AG09309 (cell line): ENCODE data around the gene MGST3.

Experiments used
- DNase-seq: peaks from one replicate; pipeline ENCODE4 v3.0.0-alpha.2; 2010; ENCODE audit warnings: low read depth
- H3K4me3 ChIP-seq: 2 replicates; pipeline ENCODE4 v1.5.1; 2011; ENCODE audit warnings: mild to moderate bottlenecking, low read depth, low read length, moderate library complexity; ENCODE audit not compliant: control insufficient read depth
- TF ChIP-seq, protein P1 (sequence below): IDR thresholded peaks from 2 replicates; pipeline ENCODE4 v1.5.1; 2011; ENCODE audit warnings: mild to moderate bottlenecking, low read depth, low read length, inconsistent platforms; ENCODE audit not compliant: insufficient read depth, control insufficient read depth; ENCODE audit errors: missing control alignments

Gene MGST3

DNA sequence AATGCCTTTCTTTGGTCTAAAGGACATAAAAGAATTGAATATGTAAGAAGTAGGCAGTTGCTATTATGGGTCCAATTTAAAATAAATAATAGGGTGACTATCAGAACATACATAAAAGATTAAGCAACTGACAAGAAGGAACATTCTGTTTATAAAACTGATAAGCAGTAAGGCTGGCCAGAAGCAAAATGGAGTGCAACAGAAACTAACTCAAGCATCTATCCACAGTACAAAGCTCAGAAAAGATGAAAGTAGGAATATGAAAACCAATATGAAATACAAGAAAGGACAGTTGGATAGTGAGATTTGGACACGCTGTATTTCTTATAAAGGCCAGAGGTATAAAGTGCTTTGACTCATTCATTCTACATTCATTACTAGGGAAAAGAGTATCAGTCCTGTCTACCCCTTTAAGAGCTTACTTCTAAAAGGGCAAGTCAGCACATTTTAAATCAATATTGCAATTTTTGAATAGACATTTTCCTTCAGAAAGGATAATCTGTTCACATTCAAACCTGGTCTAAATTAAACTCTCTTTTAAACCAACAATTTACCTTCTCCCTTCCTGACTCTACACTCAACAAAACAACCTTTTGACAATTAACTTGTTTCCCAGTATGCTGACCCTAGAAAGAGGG, 52.9 kb downstream of the MGST3 start:
- H3K4me3 ChIP-seq: no peak overlapping the region
- no peak for DNase-seq
- TF ChIP-seq, protein P1, sequence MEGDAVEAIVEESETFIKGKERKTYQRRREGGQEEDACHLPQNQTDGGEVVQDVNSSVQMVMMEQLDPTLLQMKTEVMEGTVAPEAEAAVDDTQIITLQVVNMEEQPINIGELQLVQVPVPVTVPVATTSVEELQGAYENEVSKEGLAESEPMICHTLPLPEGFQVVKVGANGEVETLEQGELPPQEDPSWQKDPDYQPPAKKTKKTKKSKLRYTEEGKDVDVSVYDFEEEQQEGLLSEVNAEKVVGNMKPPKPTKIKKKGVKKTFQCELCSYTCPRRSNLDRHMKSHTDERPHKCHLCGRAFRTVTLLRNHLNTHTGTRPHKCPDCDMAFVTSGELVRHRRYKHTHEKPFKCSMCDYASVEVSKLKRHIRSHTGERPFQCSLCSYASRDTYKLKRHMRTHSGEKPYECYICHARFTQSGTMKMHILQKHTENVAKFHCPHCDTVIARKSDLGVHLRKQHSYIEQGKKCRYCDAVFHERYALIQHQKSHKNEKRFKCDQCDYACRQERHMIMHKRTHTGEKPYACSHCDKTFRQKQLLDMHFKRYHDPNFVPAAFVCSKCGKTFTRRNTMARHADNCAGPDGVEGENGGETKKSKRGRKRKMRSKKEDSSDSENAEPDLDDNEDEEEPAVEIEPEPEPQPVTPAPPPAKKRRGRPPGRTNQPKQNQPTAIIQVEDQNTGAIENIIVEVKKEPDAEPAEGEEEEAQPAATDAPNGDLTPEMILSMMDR: no peak

DNA sequence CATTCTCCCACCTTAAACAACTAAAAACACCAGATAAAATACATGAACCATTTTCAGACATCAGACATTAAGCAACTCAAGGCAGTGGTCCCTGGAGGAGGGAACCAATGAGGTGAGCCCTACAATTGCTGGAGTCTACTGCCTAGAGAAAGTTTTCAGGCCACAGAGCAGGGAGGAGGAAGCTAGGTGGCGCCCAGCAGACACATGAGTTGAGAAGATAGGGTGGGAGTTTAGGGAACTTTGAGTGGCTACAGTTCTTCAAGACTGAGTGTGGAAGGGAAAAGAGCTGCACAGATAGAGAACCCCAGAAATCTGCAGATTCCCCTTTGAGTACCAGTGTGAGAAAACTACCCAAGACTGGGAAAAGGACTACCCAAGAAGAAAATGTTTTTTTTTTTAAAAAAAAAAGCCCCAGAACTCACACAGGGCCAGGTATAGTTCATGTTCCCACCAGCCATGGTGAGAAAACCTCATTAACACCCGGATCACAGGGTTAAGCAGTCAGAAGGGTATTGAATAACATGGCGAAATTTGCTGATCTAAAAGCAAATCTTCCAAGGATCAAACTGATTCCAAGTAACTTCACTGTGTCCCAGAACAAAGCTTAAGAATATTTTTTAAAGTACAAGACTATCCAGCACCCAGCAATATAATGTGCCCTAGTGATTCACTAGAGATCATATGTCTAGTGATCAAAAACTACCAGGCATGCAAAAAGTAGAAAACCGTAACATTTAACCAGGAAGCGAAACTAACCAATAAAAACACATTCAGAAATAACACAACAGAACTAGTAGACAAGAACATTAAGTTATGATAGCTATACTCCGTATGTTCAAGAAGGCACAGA, 55.3 kb downstream of the MGST3 start:
- no peak for DNase-seq
- TF ChIP-seq, protein P1: peak; percentile 11
- no peak overlapping the region for H3K4me3 ChIP-seq

DNA sequence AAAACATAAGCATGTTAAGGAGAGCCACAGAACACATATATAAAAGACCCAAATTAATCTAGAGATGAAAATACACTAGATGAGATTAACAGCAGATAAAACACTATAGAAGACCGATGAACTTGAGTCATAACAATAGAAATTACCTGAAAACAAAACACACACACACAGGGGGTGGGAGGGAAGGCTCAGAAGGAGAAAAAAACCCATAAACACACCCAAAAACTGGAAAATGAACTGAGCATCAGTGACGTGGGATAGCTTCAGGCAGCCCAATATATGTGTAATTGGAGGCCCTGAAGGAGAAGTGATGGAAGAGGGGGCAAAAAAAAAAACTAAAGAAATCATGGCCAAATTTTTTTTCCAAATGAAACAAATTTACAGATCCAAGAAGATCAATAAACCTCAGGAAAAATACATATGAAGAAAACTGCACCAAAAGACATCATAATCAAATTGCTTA, 56.0 kb downstream of the MGST3 start:
- H3K4me3 ChIP-seq: no peak overlapping the region
- no peak for DNase-seq
- TF ChIP-seq, protein P1: no peak

DNA sequence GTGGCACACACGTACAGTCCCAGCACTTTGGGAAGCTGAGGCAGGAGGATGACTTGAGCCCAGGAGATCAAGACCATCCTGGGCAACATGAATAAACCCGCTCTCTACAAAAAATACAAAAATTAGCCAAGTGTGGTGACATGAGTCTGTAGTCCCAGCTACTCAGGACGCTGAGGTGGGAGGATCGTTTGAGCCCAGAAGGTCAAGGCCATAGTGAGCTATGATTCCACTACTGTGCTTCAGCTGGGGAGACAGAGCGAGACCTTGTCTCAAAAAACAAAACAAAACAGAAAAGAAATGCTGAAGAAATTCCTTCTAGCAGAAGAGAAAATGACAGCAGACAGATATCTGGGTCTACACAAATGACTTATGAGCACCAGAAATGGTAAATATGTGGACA, 57.0 kb downstream of the MGST3 start:
- no peak overlapping the region for H3K4me3 ChIP-seq
- TF ChIP-seq, protein P1: no peak
- no peak for DNase-seq

DNA sequence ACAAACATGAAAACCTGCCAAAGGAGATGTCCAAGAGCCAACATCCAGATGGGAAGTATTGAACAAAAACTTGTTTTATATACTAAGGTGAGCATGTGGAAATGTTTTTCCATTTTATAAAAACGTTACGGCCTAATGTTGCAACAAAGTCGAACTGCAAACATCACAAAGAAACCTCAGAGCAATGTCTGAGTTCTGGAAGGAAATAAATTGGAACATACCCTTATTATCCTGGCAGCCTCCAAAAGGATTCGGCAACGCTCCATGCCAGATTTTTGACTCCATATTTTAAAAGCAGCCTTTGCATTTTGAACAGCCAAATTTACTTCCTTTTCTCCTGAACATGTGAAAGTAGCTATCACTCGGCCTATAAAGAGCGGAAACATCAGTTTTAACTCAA, 64.0 kb downstream of the MGST3 start:
- TF ChIP-seq, protein P1: no peak
- H3K4me3 ChIP-seq: no peak overlapping the region
- DNase-seq: no peak

DNA sequence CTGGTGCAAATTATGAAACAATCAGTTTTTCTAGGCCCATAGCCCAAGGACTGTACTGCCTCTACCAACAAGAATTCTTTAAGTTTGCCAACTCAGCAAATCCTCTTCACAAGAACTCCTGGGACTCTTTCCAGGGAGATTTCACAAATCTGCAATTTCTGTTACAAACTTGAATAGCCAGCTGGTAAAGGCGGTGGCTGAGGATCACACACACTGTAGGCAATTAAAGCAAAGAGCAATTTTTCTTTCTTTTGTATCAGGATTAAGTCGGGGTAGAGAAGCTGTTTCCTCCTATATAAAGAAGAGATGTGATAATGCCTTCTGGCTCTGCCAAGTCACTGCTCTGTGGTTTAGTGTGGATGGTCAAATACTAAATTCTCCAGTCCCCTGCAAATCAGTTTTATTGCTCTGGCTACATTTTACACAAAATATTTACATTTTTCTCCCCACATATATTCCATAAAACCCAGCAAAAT, 65.6 kb downstream of the MGST3 start:
- TF ChIP-seq, protein P1: no peak
- H3K4me3 ChIP-seq: peak overlapping the region; percentile 86
- DNase-seq: peak; percentile 95
